ENCODE measurements around the gene TIPIN. TPM values are rescaled to one million over a fixed set of nuclear protein-coding genes. Genes with fewer than 3 reads are reported as not detected.
"Not testable (repeated sequence)": the region's sequence is repeated elsewhere in the genome, so short reads cannot be mapped to it uniquely, and the experiment has no call there.

TIPIN gene
- total RNA-seq, 1 donor from 2014 or later, result 25.1 TPM

GRCh38 chr15:66308531-66308930 is 48.0 kb downstream of the TIPIN start:
- intact Hi-C loops (cut with micrococcal nuclease), result no loop called here

GRCh38 chr15:66306381-66306780 is 50.1 kb downstream of the TIPIN start:
- intact Hi-C loops (cut with micrococcal nuclease), result no loop called here

- intact Hi-C loops (cut with micrococcal nuclease), result not testable (repeated sequence)
Observed at GRCh38 chr15:66304425-66304824, 52.1 kb downstream of the TIPIN start.

GRCh38 chr15:66302489-66303278 is 53.8 kb downstream of the TIPIN start:
- intact Hi-C loops (cut with micrococcal nuclease), result no loop called here

- intact Hi-C loops (cut with micrococcal nuclease), result no loop called here
Observed at GRCh38 chr15:66298803-66299251, 57.7 kb downstream of the TIPIN start.

- intact Hi-C loops (cut with micrococcal nuclease), result no loop called here
Observed at GRCh38 chr15:66296186-66296585, 60.3 kb downstream of the TIPIN start.

- intact Hi-C loops (cut with micrococcal nuclease), result loop anchor here (1.0 to 5.0 kb wide), 3 partner anchors 61 to 423 kb away; partner anchors contain the start of genes SMAD6 and TIPIN
Observed at GRCh38 chr15:66294932-66295235, 61.6 kb downstream of the TIPIN start.

- intact Hi-C loops (cut with micrococcal nuclease), result loop anchor here (1.0 to 5.0 kb wide), 3 partner anchors 62 to 422 kb away; partner anchors contain the start of genes SMAD6 and TIPIN
Observed at GRCh38 chr15:66294157-66294931, 62.1 kb downstream of the TIPIN start.

GRCh38 chr15:66293419-66294156 is 62.9 kb downstream of the TIPIN start, which contains the start of gene DIS3L:
TSS of gene DIS3L (plus strand) at chr15:66293568. CDS start at chr15:66293597, 29 bp downstream.
- intact Hi-C loops (cut with micrococcal nuclease), result loop anchor here (1.0 to 5.0 kb wide), 7 partner anchors 63 to 684 kb away; partner anchors contain the start of genes MAP2K1, RPL4, SMAD6 and SNAPC5

GRCh38 chr15:66292571-66293418 is 63.7 kb downstream of the TIPIN start:
- intact Hi-C loops (cut with micrococcal nuclease), result loop anchor here (1.0 to 5.0 kb wide), 6 partner anchors 94 to 683 kb away; partner anchors contain the start of genes MAP2K1, RPL4, SMAD6 and SNAPC5

GRCh38 chr15:66291816-66292570 is 64.5 kb downstream of the TIPIN start:
- intact Hi-C loops (cut with micrococcal nuclease), result loop anchor here (5.0 kb wide), 2 partner anchors 410 to 420 kb away; partner anchors contain the start of gene SMAD6

GRCh38 chr15:66290518-66290917 is 66.0 kb downstream of the TIPIN start:
- intact Hi-C loops (cut with micrococcal nuclease), result loop anchor here (5.0 kb wide), 2 partner anchors 412 to 418 kb away; partner anchors contain the start of gene SMAD6

- intact Hi-C loops (cut with micrococcal nuclease), result loop anchor here (5.0 kb wide), 2 partner anchors 412 to 418 kb away; partner anchors contain the start of gene SMAD6
Observed at GRCh38 chr15:66290007-66290406, 66.5 kb downstream of the TIPIN start.

GRCh38 chr15:66288551-66289185 is 67.8 kb downstream of the TIPIN start:
- intact Hi-C loops (cut with micrococcal nuclease), result no loop called here

- intact Hi-C loops (cut with micrococcal nuclease), result no loop called here
Observed at GRCh38 chr15:66288093-66288492, 68.4 kb downstream of the TIPIN start.

GRCh38 chr15:66287461-66288057 is 68.9 kb downstream of the TIPIN start:
- intact Hi-C loops (cut with micrococcal nuclease), result no loop called here

Data from T-helper 1 cell treated with Interleukin-12 subunit alpha and Interleukin-12 subunit beta and Interleukin-4 antibody, amounts not matched to agents 30 ng/mL and 1 ng/mL, for 36 hours (primary cell).